Activated T-cell treated with anti-CD3 and anti-CD28 coated beads, Interleukin-2, amount 50 U/mL, for 1 hour (primary cell): ENCODE measurements around the gene SCNN1A.

Experiments
- DNase-seq: peaks from one replicate; pipeline ENCODE4 v3.0.0-alpha.2; 2020

Gene SCNN1A

GRCh38 chr12:6315704-6316597 is 59.4 kb downstream of the SCNN1A start:
- no peak for DNase-seq

DNA sequence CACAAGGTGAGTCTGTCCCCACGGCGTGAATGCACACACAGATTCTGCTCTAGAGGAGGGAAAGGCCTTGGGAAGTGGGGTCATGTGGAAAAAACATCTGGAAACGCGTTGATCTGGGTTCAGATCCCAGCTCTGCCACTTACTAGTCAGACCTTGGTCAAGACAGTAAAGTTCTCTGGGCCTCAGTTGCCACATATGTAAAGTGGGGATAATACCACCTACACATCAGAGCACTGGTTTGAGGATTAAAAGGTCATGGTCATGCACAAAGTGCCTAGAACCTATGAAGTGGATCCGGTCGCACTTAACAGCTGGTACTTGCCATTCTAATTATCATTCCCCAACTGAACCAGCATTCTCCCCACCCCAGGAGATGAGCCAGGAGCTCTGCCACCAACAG is 60.2 kb downstream of the SCNN1A start:
- DNase-seq = no peak

- DNase-seq = no peak
These were observed 60.6 kb downstream of the SCNN1A start for GRCh38 chr12:6314776-6315175.

DNA sequence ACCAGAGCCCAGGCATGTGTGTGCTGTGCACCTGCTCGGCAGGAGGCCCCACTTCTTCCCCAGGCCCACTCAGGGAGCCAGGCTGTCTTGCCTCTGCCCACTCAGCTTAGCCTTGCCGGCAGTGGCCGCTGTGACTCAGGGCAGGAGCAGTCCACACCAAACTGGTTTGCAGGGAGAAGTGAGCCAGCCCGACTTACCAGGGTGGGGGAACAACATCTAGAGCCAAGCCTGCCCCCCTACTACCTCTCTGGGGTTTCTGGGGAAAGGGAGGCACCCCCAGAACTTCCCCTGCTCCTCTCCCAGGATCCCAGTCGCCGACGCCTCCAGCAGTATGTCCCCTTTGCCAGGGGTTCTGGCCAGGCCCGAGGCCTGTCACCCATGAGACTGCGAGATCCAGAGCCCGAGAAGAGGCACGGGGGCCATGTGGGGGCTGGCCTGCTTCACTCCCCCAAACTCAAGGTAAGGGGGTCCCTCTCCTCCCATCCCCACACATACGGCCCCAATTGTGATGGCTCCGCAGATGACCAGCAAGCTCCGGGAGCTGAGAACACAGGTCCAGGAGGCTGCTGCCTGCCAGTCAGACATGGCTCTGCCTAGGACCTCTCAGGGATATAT is 61.9 kb downstream of the SCNN1A start:
- DNase-seq = no peak

- DNase-seq = no peak
These were observed 62.6 kb downstream of the SCNN1A start for GRCh38 chr12:6312529-6313325.

GRCh38 chr12:6311822-6312528 is 63.4 kb downstream of the SCNN1A start:
- no peak for DNase-seq

DNA sequence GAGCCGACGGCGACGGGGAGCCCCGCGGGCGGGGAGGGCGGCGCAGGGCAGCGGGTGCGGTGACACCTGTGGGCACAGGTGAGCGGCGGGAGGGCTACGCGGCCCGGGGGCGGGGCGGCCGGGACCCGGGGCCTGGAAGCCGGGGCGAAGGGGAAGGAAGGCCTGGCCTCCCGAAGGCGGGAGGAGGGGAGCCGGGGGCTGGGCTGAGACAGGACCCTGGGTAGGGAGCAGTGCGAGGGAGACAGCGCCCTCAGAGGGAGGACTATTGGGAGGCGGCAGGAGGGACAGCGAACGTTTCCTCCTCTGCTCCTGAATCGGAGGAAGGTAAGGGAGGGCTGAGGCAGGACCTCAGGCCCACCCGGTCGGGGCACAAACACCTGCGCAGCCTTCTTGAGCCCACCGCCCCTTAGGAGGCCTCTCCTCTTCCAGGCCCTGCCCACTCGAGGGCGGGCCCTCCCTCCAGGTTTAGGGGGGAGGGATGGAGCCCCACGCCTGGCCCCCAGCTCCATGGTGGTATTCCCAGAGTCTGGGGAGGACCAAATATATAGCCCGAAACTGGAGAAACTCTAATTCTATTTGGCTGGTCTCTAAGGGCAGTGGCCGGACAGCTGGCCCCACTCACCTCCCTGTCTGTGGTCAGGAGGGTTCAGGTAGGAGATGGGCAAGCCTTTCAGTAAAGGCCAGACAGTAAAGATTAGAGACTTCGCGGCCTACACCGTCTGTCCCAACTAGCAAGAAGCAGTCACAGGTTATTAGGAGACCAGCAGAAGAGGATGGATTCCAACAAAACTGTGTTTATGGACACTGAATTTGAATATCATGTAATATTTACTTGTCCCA is 64.4 kb downstream of the SCNN1A start:
- DNase-seq = no peak

- DNase-seq = no peak
These were observed 67.8 kb downstream of the SCNN1A start for GRCh38 chr12:6307529-6307928.

DNA sequence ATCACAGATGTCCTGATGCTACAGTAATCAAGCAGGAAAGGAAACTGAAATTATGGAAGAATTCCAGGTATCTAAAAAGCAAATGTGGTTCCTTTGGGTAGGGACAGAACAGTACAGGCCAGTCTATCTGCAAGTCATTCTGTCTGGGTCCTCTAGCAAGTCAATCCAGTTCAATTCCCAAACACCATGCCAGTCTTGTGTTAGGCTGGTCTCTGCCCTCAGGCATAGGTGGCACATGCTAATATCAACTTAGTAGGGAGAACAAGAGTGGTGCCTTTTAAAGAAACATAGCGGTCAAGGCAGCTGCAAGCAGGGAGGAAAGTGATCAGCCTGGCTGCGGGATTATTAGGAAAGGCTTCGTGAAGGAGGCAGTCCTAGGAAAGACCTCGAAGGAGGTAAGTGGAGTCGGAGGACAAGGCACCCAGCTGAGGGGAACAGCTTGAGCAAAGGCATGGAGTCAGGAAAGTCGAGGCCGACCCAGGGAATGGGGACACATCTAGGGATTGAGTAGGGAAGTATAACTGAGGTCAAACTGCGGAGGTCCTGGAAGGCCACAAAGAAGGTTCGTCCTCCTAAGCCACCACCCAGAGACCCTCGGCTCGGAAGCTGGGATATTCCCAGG is 68.7 kb downstream of the SCNN1A start:
- DNase-seq = no peak

DNA sequence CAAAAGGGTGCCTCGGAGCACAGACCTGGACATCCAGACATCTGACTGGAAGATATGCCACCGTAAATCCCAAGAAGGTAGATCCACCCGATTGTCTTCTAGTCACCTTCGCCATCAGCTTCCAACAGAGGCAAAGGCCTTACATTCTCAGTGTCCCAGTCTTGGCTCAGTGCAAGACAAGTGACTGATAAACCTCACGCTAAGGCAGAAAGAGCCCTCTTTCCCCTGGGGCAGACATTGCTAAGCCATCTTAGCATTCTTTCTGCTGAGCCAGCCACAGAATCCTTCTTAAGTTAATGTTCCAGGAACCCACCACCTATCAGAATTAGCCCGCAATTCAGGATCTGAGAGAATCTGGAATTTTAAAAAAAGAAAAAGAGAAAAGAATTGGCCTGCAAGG is 69.2 kb downstream of the SCNN1A start:
- DNase-seq = no peak

DNA sequence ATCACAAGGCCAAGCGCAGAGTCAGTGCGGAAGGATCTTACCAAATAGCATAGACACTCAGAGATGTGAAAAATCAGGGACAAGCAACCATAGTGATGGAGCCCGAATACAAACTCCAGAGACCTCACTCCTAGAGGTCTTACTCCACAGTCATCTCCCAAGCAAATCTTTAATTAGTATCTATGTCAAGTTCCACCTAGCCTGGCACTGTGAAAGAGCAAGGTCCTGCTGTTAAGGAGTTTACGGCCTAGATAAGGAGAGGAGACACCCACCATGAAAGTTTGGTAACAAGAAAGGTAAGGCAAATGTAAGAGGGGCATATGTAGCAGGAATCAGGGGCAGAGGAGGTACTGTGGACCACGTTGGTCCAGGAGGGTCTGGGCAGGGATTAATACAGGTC is 72.3 kb downstream of the SCNN1A start:
- DNase-seq = no peak

DNA sequence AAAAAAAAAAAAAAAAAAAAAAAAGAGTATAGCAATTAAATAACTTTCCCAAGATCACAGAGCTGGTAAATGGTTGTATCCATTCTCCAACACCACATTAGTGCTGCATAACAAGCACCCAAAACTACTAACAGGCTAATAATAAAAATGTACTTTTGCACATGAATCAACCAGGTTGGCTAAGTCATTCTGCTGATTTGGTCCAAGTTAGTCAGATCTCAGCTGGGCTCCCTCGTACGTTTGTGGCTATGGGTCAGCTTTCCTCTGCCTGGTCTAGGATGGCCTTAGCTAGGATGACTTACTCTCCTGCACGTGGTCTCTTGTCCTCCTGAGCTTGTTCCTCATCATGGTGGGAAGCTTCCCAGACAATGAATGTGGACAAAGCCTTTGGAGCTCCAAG is 72.7 kb downstream of the SCNN1A start:
- DNase-seq = no peak

GRCh38 chr12:6301721-6302120 is 73.6 kb downstream of the SCNN1A start:
- no peak for DNase-seq

GRCh38 chr12:6297170-6297569 is 78.2 kb downstream of the SCNN1A start:
- no peak for DNase-seq
